Tibial artery (tissue), 4 donors: ENCODE data around the gene PPL.

ENCODE experiments used
- DNase-seq, 2 donors: peaks; one replicate each; pipeline ENCODE4 v3.0.0-alpha.2; 2019
- H3K27ac ChIP-seq, 2 donors: fragments of 200-600 bp; sonication (generic) in 1 of 2; 1 replicate in 1 of 2; 2 replicates in 1 of 2; pipeline ENCODE4 v1.5.1; 2018 to 2019; ENCODE audit warnings: mild to moderate bottlenecking in 1 of 2
- H3K27me3 ChIP-seq, 2 donors: fragments of 200-600 bp; sonication (generic) in 1 of 2; one replicate each; pipeline versions ENCODE4 v1.5.1 to v1.6.0; 2016 to 2019
- H3K36me3 ChIP-seq, 3 donors: fragments of 200-600 bp; sonication (generic) in 2 of 3; one replicate each; pipeline ENCODE4 v1.5.1; 2016 to 2019; ENCODE audit warnings: mild to moderate bottlenecking in 2 of 3
- H3K4me1 ChIP-seq, 4 donors: fragments of 200-600 bp; sonication (generic) in 2 of 4; 1 replicate in 3 of 4; 2 replicates in 1 of 4; pipeline ENCODE4 v1.5.1; 2016 to 2019
- H3K4me3 ChIP-seq, 2 donors: fragments of 200-600 bp; sonication (generic) in 1 of 2; 1 replicate in 1 of 2; 2 replicates in 1 of 2; pipeline ENCODE4 v1.5.1; 2018 to 2019; ENCODE audit warnings: mild to moderate bottlenecking in 2 of 2
- H3K9me3 ChIP-seq, 3 donors: fragments of 200-600 bp; sonication (generic) in 1 of 3; one replicate each; pipeline ENCODE4 v1.5.1; 2016 to 2019
- intact Hi-C: fragments of 100-400 bp; cut with DNase I; formaldehyde crosslinking; loops from one replicate; pipeline ENCODE4 v1.15.0; 2023; ENCODE audit warnings: low total_unique reads
- TF ChIP-seq, protein P1 (sequence below), 2 experiments: fragments of 200-600 bp in 1 of 2; fragments of 450-650 bp in 1 of 2; IDR thresholded peaks; one replicate each; pipeline ENCODE4 v1.5.1; 2017 to 2019; ENCODE audit warnings: antibody characterized with exemption in 2 of 2, mild to moderate bottlenecking in 1 of 2, moderate library complexity in 1 of 2

PPL gene

DNA sequence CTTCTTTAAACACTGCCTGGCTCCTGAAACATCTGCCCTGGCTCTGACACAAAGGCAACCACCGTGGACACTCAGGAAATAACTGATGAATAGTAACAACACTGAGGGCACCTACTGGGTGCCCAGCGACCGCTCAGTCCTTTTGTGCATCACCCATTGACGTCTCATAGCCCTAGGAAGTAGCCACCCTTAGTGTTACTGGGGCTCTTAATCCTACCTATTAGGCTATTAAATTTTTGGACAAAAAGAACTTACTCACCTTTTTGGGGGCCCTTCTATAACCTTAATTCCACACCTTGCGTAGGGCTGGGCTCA lies 11.7 kb downstream of the PPL start:
- Histone ChIP-seq H3K27me3 (peaks cover 0 to 9% of the 10 kb centered on the region in 2 donors), H3K27ac (no peak overlapping the region), H3K36me3 (peaks cover 5 to 14% (median 6%) of the 10 kb centered on the region in 3 donors), H3K9me3 (peaks cover 0 to 22% (median 7%) of the 10 kb centered on the region in 3 donors), H3K4me3 (no peak overlapping the region), H3K4me1 (peaks cover 0 to 20% (median 0%) of the 10 kb centered on the region in 4 donors)
- no peak for DNase-seq
- TF ChIP-seq, protein P1, sequence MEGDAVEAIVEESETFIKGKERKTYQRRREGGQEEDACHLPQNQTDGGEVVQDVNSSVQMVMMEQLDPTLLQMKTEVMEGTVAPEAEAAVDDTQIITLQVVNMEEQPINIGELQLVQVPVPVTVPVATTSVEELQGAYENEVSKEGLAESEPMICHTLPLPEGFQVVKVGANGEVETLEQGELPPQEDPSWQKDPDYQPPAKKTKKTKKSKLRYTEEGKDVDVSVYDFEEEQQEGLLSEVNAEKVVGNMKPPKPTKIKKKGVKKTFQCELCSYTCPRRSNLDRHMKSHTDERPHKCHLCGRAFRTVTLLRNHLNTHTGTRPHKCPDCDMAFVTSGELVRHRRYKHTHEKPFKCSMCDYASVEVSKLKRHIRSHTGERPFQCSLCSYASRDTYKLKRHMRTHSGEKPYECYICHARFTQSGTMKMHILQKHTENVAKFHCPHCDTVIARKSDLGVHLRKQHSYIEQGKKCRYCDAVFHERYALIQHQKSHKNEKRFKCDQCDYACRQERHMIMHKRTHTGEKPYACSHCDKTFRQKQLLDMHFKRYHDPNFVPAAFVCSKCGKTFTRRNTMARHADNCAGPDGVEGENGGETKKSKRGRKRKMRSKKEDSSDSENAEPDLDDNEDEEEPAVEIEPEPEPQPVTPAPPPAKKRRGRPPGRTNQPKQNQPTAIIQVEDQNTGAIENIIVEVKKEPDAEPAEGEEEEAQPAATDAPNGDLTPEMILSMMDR (IDR thresholded peaks at IDR 0.05): no peak
- intact Hi-C loops: no loop called here

DNA sequence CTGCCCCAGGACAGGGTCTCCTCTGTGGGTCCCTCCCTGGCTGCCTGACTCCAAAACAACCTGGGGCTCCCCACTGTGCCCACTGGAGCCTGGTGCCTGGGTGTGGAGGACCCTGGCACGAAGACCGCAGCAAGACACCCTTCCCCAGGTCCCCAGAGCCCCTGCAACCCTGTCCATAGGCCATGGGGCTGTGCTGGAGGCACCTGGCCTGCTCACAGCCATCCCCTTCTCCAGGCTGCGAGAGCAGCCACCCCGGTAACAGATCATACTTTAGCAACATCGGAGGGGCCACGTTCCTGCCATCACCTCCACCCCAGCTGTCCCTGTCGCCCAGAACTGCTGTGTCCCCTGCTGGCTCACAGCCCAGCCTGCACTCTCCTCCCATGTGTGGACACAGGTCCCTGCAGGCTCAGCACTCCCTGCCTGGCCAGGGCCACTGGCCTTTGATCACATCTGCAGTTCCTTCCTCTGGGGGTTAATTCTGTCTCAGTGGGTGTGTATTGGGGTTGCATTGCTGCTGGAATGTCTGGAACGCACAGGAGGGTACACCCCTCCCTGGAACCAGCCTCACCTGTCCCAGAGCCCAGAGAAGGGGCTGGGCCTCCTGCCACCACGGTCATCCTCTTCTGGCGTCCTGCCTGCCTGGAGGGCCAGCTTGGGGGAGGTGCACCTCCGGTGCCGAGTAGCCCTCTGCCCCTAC lies 12.2 kb downstream of the PPL start:
- Histone ChIP-seq H3K27me3 (peaks cover 0 to 9% of the 10 kb centered on the region in 2 donors), H3K9me3 (peaks cover 0 to 22% (median 7%) of the 10 kb centered on the region in 3 donors), H3K36me3 (peaks cover 5 to 14% (median 6%) of the 10 kb centered on the region in 3 donors), H3K27ac (no peak overlapping the region), H3K4me3 (no peak overlapping the region), H3K4me1 (peaks cover 0 to 20% (median 0%) of the 10 kb centered on the region in 4 donors)
- DNase-seq: no peak
- intact Hi-C loops: no loop called here
- TF ChIP-seq, protein P1 (IDR thresholded peaks at IDR 0.05): no peak

DNA sequence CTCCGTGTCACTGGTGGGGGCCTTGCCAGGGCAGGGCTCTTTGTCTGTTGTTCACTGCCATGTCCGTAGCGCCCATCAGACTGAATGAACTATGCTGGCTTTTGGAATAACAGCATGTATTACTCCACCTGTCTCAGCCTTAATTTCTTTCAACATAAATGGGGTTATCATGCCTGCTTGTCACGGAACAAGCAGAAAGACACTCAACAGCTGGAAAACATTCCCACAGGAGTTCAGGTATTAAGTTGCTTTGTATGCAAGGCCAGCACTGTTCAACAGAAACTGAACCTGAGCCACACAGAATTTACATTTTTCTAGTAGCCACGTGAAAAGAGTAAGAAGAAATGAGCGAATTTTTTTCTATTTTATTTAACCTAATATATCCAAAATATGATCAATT lies 13.1 kb downstream of the PPL start:
- Histone ChIP-seq H3K27me3 (peaks cover 0 to 9% of the 10 kb centered on the region in 2 donors), H3K27ac (no peak overlapping the region), H3K4me1 (peaks cover 0 to 23% (median 0%) of the 10 kb centered on the region in 4 donors), H3K9me3 (peaks cover 0 to 22% (median 7%) of the 10 kb centered on the region in 3 donors), H3K4me3 (no peak overlapping the region), H3K36me3 (peaks cover 5 to 14% (median 6%) of the 10 kb centered on the region in 3 donors)
- intact Hi-C loops: no loop called here
- TF ChIP-seq, protein P1 (IDR thresholded peaks at IDR 0.05): no peak
- no peak for DNase-seq

DNA sequence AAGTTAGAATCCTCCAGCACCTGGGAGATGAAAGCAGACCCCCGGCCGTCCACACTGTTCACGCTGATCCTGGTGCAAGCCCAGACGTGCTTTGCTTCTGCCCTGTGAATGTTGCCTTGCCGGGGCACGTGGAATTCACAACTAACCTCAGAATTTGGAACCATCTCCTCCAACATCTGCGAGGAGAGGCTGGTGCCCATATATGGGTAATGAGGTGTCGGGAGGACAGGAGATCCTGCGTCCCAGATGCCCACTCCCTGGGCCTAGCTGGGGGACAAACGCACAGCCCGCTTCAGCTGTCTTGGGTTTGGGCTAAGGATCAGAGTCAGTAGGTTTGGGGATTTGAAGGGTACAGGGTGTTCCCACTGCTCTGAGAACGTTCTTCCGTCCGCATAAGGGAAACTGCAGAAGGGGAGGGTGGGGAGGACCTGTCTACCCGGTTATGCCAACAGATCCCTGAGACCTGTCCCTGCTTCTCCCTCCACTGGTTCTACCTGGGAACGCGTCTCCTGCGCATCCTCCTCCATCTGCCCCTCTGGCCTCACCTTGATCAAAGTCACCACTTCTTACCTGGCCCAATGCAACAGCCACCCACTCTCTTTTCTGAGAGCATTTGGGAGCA lies 14.1 kb downstream of the PPL start:
- DNase-seq: no peak
- intact Hi-C loops: no loop called here

DNA sequence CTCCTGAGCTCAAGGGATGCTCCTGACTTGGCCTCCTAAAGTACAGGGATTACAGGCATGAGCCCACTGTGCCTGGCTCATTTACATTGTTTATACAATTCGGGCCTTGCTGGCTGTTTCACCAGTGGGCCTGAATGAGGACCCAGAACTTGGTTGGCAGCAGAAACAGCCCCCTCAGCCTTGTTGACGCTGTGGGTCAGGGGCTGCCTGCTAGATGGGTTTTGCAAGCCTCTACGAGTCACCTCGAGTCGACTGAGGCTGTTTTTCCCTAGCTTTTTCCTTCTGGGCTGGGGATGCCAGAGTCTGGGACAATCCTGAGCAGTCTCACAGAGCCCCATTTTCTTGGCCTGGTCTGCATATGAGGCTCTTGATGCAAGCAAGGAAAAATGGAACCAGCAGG lies 16.1 kb downstream of the PPL start:
- H3K27ac ChIP-seq: no peak overlapping the region
- TF ChIP-seq, protein P1 (IDR thresholded peaks at IDR 0.05): no peak
- DNase-seq: no peak
- no peaks in the 10 kb centered on the region for H3K36me3 ChIP-seq
- peaks cover 0 to 27% (median 2%) of the 10 kb centered on the region in 4 donors for H3K4me1 ChIP-seq
- H3K9me3 ChIP-seq: peaks cover 0 to under 1% (median 0%) of the 10 kb centered on the region in 3 donors
- H3K27me3 ChIP-seq: peaks cover 0 to 9% of the 10 kb centered on the region in 2 donors
- H3K4me3 ChIP-seq: no peak overlapping the region
- intact Hi-C loops: no loop called here

More for the DNA sequence above, 14.1 kb downstream of the PPL start:
- peaks cover 0 to 27% (median 0%) of the 10 kb centered on the region in 4 donors for H3K4me1 ChIP-seq
- peaks cover 0 to 9% of the 10 kb centered on the region in 2 donors for H3K27me3 ChIP-seq
- H3K9me3 ChIP-seq: peaks cover 0 to 20% (median 7%) of the 10 kb centered on the region in 3 donors
- TF ChIP-seq, protein P1 (IDR thresholded peaks at IDR 0.05): no peak
- no peak overlapping the region for H3K27ac ChIP-seq
- no peak overlapping the region for H3K4me3 ChIP-seq
- peaks cover 5 to 8% (median 6%) of the 10 kb centered on the region in 3 donors for H3K36me3 ChIP-seq
